WERI-Rb-1 (cell line): ENCODE measurements around the gene RPS6KA4.

ENCODE experiments used
- DNase-seq: peaks from one replicate; pipeline ENCODE4 v3.0.0-alpha.2; 2020
- H3K27ac ChIP-seq: fragments of 250-450 bp; sonication (Bioruptor Pico); 2 replicates; pipeline ENCODE4 v1.5.1; 2020; ENCODE audit warnings: mild to moderate bottlenecking, moderate library complexity
- H3K27me3 ChIP-seq: fragments of 250-450 bp; sonication (Bioruptor Pico); 2 replicates; pipeline ENCODE4 v1.5.1; 2021; ENCODE audit warnings: mild to moderate bottlenecking, low read depth, moderate library complexity; ENCODE audit not compliant: insufficient read depth, severe bottlenecking
- H3K36me3 ChIP-seq: fragments of 250-450 bp; sonication (Bioruptor Pico); 2 replicates; pipeline ENCODE4 v1.5.1; 2020; ENCODE audit warnings: mild to moderate bottlenecking, moderate library complexity
- H3K4me3 ChIP-seq: 2 replicates; pipeline ENCODE4 v1.5.1; 2011; ENCODE audit warnings: low read depth, mild to moderate bottlenecking, control low read depth, low read length
- H3K9me3 ChIP-seq: fragments of 250-450 bp; sonication (Bioruptor Pico); 2 replicates; pipeline ENCODE4 v1.5.1; 2021; ENCODE audit warnings: mild to moderate bottlenecking, moderate library complexity; ENCODE audit not compliant: severe bottlenecking
- CTCF ChIP-seq: IDR thresholded peaks from 2 replicates; pipeline ENCODE4 v1.5.1; 2011; ENCODE audit warnings: low read depth, mild to moderate bottlenecking, control low read depth, inconsistent platforms, low read length

RPS6KA4 gene

DNA sequence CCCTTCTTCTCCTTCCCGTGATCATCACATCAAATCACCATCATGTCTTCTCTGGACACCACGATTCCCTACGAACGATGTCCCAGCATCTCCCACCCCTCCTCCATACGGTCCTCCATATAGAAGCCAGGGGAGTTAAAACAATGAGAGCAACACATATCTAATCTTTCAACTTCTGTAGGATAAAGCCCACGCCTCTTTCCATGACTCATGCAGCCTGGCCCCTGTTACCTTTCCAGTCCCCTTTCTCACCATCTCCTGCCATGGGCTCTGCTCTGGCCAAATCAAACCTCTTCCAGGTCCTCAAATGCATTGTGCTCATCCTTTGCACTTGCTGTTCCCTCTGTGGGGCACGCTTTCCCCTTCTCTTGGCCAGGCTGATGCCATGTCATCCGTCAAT is 23.6 kb downstream of the RPS6KA4 start:
- H3K36me3 ChIP-seq = no peaks in the 10 kb centered on the region
- no peak for TF ChIP-seq CTCF
- H3K9me3 ChIP-seq = peaks cover 2% of the 10 kb centered on the region
- H3K27ac ChIP-seq = no peak overlapping the region
- no peak for DNase-seq
- H3K4me3 ChIP-seq = no peak overlapping the region
- H3K27me3 ChIP-seq = no peaks in the 10 kb centered on the region

DNA sequence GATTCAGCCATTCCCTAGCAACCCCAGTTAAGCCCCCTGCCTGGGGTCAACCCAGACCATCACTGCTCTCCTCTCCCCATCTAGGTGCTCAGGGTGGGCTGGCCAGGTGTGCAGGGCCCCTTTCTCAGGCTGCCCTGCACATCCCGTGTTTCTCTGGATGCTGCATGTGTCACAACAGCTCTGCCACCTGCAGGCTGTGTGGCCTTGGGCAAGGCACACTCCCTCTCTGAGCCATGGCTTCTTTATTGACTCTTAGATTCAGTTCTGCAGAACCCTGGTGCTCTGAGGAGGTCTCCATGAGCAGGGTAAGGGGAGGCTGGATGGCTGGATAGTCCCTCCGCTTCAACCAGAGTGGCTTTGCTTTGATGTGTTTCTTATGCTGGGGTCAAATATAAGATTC is 24.6 kb downstream of the RPS6KA4 start:
- no peak for DNase-seq

DNA sequence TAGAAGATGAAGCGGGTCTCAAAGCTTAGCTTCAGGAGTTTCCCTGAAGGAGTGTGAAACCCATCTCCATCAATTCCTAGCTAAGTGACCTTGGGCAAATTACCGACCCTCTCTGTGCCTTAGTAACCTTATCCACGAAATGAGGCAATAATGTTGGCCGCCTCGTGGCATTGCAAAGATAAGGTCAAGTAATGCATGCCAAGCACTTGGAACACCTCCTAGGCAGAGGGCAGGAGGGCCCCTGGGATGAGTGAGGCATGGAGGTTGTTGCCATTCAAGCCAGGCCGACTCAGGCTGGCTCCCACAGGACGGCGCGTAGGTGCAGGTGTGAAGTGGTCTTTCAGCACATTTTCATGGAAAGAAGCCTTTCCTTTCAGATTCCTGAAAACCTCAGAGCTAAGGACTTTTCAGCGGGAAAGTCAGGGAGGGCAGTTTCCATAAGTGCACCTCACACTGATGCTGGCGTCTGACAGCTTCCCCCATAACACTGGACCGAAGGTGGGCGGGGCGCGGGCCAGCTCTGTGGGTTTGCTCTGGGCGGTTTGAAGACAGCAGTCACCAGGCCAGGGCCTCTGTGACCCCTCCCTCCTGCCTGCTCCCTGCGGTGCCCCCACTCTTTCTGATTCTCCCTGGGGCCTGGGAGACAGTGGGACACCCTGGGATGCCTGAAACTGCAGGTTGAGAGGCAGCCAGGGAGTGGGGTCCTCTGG is 25.2 kb downstream of the RPS6KA4 start:
- Histone ChIP-seq H3K27me3 (no peaks in the 10 kb centered on the region), H3K36me3 (no peaks in the 10 kb centered on the region), H3K4me3 (no peak overlapping the region), H3K9me3 (peaks cover 2% of the 10 kb centered on the region), H3K27ac (no peak overlapping the region)
- TF ChIP-seq CTCF = no peak
- DNase-seq = no peak

More for the DNA sequence above, 24.6 kb downstream of the RPS6KA4 start:
- Histone ChIP-seq H3K27me3 (no peaks in the 10 kb centered on the region), H3K36me3 (no peaks in the 10 kb centered on the region), H3K9me3 (peaks cover 2% of the 10 kb centered on the region), H3K4me3 (no peak overlapping the region), H3K27ac (no peak overlapping the region)
- no peak for TF ChIP-seq CTCF

DNA sequence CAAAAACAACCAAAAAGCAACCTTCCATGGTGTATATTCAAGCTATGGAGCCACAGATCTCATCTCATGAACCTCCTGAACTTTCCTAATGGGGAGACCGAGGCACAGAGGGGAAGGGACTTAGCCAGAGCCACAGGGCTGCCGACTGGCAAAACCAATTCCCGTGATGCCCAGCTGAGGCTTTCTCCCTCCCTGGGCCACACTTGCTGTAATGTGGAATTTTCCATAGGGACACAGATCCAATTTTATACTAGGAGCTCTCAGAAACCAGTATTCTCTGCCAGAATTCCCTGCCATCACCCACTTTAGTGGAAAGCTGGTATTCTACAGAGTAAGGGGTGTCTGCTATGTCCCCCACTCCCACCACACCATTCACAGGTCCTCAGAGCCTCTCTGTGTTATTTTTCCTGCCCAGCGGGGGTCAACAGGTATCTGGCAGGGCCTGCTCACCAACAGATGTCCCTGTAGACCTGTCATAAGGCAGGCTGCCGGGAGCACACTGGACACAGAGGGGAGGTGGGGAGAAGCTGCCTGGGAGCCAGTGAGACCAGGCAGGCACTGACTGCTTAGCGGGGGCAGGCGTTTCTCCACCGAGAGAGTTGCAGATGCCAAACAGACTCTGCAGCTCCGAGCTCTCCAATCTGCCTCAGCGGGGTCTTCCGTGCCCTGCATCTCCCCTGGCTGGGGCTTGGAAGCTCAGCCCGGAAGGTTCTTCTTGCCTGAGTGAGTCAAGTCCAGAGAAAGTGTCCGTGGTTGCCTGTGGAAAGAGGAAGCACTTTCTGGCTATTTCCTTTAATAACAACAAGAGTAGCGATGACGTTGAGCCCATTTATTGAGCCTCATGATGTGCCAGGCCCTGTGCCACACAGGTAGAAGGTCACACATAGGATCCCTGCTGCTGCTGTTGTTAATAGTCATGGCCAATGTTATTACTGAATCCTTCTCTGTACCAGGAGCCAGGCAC is 26.3 kb downstream of the RPS6KA4 start:
- Histone ChIP-seq H3K4me3 (no peak overlapping the region), H3K27me3 (no peaks in the 10 kb centered on the region), H3K27ac (no peak overlapping the region), H3K36me3 (no peaks in the 10 kb centered on the region), H3K9me3 (no peaks in the 10 kb centered on the region)
- peak; percentile 82 for DNase-seq
- peak; percentile 59 for TF ChIP-seq CTCF

GRCh38 chr11:64385945-64386704 is 27.2 kb downstream of the RPS6KA4 start:
- no peak overlapping the region for H3K4me3 ChIP-seq
- no peaks in the 10 kb centered on the region for H3K27me3 ChIP-seq
- H3K27ac ChIP-seq = no peak overlapping the region
- no peaks in the 10 kb centered on the region for H3K36me3 ChIP-seq
- H3K9me3 ChIP-seq = no peaks in the 10 kb centered on the region
- no peak for TF ChIP-seq CTCF
- DNase-seq = no peak
